SK-N-SH (cell line): Measurements from ENCODE around the gene RICTOR.

Experiments
- CHD2 ChIP-seq: fragments of 150-350 bp; IDR thresholded peaks from 2 replicates; pipeline ENCODE4 v1.6.1; 2018; ENCODE audit warnings: low read length; ENCODE audit not compliant: partially characterized antibody
- CTCF ChIP-seq: fragments of 200-600 bp; sonication (generic); IDR thresholded peaks from 2 replicates; pipeline ENCODE4 v1.6.1; 2017; ENCODE audit warnings: antibody characterized with exemption, mild to moderate bottlenecking, moderate library complexity
- EZH2phosphoT487 ChIP-seq: fragments of 200-600 bp; sonication (generic); IDR thresholded peaks from 2 replicates; pipeline ENCODE4 v1.6.1; 2017; ENCODE audit warnings: low read depth, mixed run types, mild to moderate bottlenecking, antibody characterized with exemption, moderate library complexity, borderline replicate concordance
- FOXJ3 ChIP-seq: sonication (generic); formaldehyde crosslinking; IDR thresholded peaks from 2 replicates; pipeline ENCODE4 v1.5.1; 2020; ENCODE audit warnings: mild to moderate bottlenecking, missing genetic modification reagents
- FOXM1 ChIP-seq: IDR thresholded peaks from 2 replicates; pipeline ENCODE4 v1.4.0; 2012; ENCODE audit warnings: low read depth, mild to moderate bottlenecking
- NRF1 ChIP-seq: IDR thresholded peaks from 2 replicates; pipeline ENCODE4 v1.6.1; 2012; ENCODE audit warnings: low read depth, mild to moderate bottlenecking, low read length
- POLR2AphosphoS5 ChIP-seq: IDR thresholded peaks from 2 replicates; pipeline ENCODE4 v1.6.1; 2012; ENCODE audit warnings: low read depth, low read length
- RFX5 ChIP-seq: IDR thresholded peaks from 2 replicates; pipeline ENCODE4 v1.6.1; 2012; ENCODE audit warnings: mild to moderate bottlenecking, improper control_type of control experiment, low read length
- SIN3A ChIP-seq: IDR thresholded peaks from 2 replicates; pipeline ENCODE4 v1.6.1; 2012; ENCODE audit warnings: low read depth, mild to moderate bottlenecking, low read length, moderate library complexity, borderline replicate concordance
- SMC3 ChIP-seq: IDR thresholded peaks from 2 replicates; pipeline ENCODE4 v1.6.1; 2012; ENCODE audit warnings: low read depth, low read length, improper control_type of control experiment
- TAF1 ChIP-seq: IDR thresholded peaks from 2 replicates; pipeline ENCODE4 v1.6.1; 2012; ENCODE audit warnings: low read depth, mild to moderate bottlenecking, low read length, moderate library complexity, borderline replicate concordance
- YY1 ChIP-seq: IDR thresholded peaks from 2 replicates; pipeline ENCODE4 v1.4.0; 2012; ENCODE audit warnings: low read depth, mild to moderate bottlenecking
- TF ChIP-seq, protein P1 (sequence below): IDR thresholded peaks from 2 replicates; pipeline ENCODE4 v1.4.0; 2012; ENCODE audit warnings: low read depth

- TF ChIP-seq, protein P1, sequence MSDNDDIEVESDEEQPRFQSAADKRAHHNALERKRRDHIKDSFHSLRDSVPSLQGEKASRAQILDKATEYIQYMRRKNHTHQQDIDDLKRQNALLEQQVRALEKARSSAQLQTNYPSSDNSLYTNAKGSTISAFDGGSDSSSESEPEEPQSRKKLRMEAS = no peak
- no peak for TF ChIP-seq CTCF
- no peak for TF ChIP-seq SIN3A
- TF ChIP-seq NRF1 = no peak
- TF ChIP-seq POLR2AphosphoS5 = no peak
- no peak for TF ChIP-seq FOXJ3 (CRISPR knock-in tag)
- TF ChIP-seq FOXM1 = no peak
- TF ChIP-seq EZH2phosphoT487 = no peak
- no peak for TF ChIP-seq RFX5
- TF ChIP-seq SMC3 = no peak
- no peak for TF ChIP-seq YY1
- no peak for TF ChIP-seq CHD2
- no peak for TF ChIP-seq TAF1
These were observed 43.2 kb downstream of the RICTOR start for GRCh38 chr5:39031041-39031440.
